ENCODE results near the gene E2F6. TPM values are rescaled to one million over a fixed set of nuclear protein-coding genes. Genes with fewer than 3 reads are reported as not detected.

Gene E2F6
- total and polyA plus RNA-seq, 10 of the 15 experiments (the other 5 are each of a cell fraction or from before 2014, with no cell fraction given), result 4.2 to 15.5 (median 11.3) TPM

DNA sequence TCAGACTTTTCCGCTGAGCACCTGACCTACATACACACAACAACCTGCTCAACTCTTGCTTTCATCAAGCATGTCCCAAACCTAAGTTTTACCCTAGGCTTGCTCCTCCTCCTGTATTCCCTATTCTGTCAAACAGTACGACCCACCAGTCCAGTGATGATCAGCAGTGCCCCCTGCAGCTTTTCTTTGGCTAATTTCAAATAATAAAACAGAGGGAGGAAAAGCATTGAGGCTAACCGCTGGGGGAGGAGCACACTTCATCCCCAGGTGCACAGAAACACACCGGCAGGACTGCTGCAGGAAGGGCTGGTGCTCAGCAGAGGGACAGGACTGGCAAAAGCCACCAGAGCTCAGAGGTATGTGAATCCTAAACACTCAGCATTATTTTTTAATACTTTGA, 21.2 kb downstream of the E2F6 start:
- TF ChIP-seq SMARCA5 (IDR thresholded peaks at IDR 0.05), result no peak
- TF ChIP-seq, protein P1, sequence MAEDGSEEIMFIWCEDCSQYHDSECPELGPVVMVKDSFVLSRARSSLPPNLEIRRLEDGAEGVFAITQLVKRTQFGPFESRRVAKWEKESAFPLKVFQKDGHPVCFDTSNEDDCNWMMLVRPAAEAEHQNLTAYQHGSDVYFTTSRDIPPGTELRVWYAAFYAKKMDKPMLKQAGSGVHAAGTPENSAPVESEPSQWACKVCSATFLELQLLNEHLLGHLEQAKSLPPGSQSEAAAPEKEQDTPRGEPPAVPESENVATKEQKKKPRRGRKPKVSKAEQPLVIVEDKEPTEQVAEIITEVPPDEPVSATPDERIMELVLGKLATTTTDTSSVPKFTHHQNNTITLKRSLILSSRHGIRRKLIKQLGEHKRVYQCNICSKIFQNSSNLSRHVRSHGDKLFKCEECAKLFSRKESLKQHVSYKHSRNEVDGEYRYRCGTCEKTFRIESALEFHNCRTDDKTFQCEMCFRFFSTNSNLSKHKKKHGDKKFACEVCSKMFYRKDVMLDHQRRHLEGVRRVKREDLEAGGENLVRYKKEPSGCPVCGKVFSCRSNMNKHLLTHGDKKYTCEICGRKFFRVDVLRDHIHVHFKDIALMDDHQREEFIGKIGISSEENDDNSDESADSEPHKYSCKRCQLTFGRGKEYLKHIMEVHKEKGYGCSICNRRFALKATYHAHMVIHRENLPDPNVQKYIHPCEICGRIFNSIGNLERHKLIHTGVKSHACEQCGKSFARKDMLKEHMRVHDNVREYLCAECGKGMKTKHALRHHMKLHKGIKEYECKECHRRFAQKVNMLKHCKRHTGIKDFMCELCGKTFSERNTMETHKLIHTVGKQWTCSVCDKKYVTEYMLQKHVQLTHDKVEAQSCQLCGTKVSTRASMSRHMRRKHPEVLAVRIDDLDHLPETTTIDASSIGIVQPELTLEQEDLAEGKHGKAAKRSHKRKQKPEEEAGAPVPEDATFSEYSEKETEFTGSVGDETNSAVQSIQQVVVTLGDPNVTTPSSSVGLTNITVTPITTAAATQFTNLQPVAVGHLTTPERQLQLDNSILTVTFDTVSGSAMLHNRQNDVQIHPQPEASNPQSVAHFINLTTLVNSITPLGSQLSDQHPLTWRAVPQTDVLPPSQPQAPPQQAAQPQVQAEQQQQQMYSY (CRISPR knock-in tag; IDR thresholded peaks at IDR 0.05), result no peak
- TF ChIP-seq SREBF2 (IDR thresholded peaks at IDR 0.05; ENCODE audit: low read length), result no peak
- TF ChIP-seq TBL1XR1 (IDR thresholded peaks at IDR 0.05; ENCODE audit: low read depth, low read length), result no peak
- TF ChIP-seq ZBTB40 (IDR thresholded peaks at IDR 0.05; ENCODE audit: borderline replicate concordance), result no peak
- no peak for TF ChIP-seq BRCA1 (IDR thresholded peaks at IDR 0.05; ENCODE audit: low read depth, low read length)
- 0 out of 2 replicates have a peak, but pooled peaks have one; percentile 12 for TF ChIP-seq RAD21 (IDR thresholded peaks at IDR 0.05; ENCODE audit: insufficient read depth, low read depth, low read length)
- no peak for TF ChIP-seq RBBP5 (conservative IDR thresholded peaks at IDR 0.05)
- Histone ChIP-seq H3K36me3 (ENCODE audit: control insufficient read depth in 2 of 2, insufficient read depth in 2 of 2, low read length in 1 of 2) (peaks cover 5 to 20% of the 10 kb centered on the region in 2 experiments), H3K27me3 (replicated peaks in 1 of 2; ENCODE audit: control insufficient read depth in 2 of 2, insufficient read depth in 2 of 2, low read length in 1 of 2) (no peaks in the 10 kb centered on the region), H3K27ac (ENCODE audit: control insufficient read depth, insufficient read depth) (no peak overlapping the region), H3K9me3 (replicated peaks; ENCODE audit: control insufficient read depth, insufficient read depth, low read length) (peaks cover 10% of the 10 kb centered on the region), H3K4me1 (ENCODE audit: control insufficient read depth, insufficient read depth, low read length) (no peaks in the 10 kb centered on the region), H3K4me3 (no peak overlapping the region), H3K79me2 (ENCODE audit: control insufficient read depth, insufficient read depth, low read length) (no peaks in the 10 kb centered on the region), H3K4me2 (ENCODE audit: control insufficient read depth, insufficient read depth) (no peak overlapping the region), H3K9ac (ENCODE audit: control insufficient read depth, insufficient read depth, low read length) (no peak overlapping the region), H2AFZ (ENCODE audit: control insufficient read depth, low read depth, low read length) (no peak overlapping the region), H4K20me1 (ENCODE audit: control insufficient read depth, insufficient read depth) (no peaks in the 10 kb centered on the region)
- POLR2A ChIA-PET, result no interaction called here
- CTCF ChIA-PET, result interaction anchor here (0.8 to 1.3 kb wide), 3 partner anchors 42 to 210 kb away, joined by 3 to 5 read pairs (median 5); no protein-coding TSS in a partner anchor
- WGBS (ENCODE audit: insufficient coverage, insufficient replicate concordance, low lambda C conversion rate, missing lambda C conversion rate), result 81% methylated on average over 4 of the region's 4 CpGs
- in situ Hi-C loops (cut with MboI), result loop anchor here (5.0 to 10.0 kb wide), 2 partner anchors 210 to 312 kb away; a partner anchor contains a TSS
- no TSS peak for BruUV-seq (replicated peaks)
- ATAC-seq (no peak), DNase-seq (ENCODE audit: low read depth, low spot score) (no peak), FAIRE-seq (no peak)
- RAD21 ChIA-PET (ENCODE audit: unreplicated experiment), result no interaction called here
- SMC1A ChIA-PET (ENCODE audit: uncharacterized antibody, unreplicated experiment), result interaction anchor here (0.8 kb wide), 1 partner anchor 16 kb away, joined by 3 read pairs; no protein-coding TSS in a partner anchor
- intact Hi-C loops (cut with micrococcal nuclease; ENCODE audit: unreplicated experiment), result no loop called here
